ENCODE results near the gene TLX3.

DNA sequence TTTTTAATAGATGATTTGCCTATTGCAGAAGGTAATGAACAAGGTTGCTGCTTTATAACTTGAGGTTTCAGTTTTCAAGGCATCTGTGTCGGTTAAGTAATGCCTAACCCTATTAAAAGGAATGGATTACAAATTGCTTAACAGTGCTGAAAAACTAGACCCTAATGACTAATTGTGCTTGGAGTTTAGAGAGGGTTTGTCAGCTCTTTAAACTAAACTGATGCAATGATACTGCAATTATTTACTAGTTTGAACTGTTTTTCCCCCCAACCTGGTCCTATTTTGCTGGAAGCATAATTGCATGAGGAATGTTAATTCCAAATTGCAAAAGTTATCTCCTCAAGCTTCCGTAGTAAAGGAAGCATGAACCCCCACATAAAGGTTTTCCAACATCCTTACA, 39.3 kb upstream of the TLX3 start:
- TF ChIP-seq POLR2A (IDR thresholded peaks at IDR 0.05; ENCODE audit: extremely low read depth, insufficient read length) (no peak), MYC (IDR thresholded peaks at IDR 0.05; ENCODE audit: low read depth, low read length) (no peak)
- TF ChIP-seq, protein P1, sequence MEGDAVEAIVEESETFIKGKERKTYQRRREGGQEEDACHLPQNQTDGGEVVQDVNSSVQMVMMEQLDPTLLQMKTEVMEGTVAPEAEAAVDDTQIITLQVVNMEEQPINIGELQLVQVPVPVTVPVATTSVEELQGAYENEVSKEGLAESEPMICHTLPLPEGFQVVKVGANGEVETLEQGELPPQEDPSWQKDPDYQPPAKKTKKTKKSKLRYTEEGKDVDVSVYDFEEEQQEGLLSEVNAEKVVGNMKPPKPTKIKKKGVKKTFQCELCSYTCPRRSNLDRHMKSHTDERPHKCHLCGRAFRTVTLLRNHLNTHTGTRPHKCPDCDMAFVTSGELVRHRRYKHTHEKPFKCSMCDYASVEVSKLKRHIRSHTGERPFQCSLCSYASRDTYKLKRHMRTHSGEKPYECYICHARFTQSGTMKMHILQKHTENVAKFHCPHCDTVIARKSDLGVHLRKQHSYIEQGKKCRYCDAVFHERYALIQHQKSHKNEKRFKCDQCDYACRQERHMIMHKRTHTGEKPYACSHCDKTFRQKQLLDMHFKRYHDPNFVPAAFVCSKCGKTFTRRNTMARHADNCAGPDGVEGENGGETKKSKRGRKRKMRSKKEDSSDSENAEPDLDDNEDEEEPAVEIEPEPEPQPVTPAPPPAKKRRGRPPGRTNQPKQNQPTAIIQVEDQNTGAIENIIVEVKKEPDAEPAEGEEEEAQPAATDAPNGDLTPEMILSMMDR (IDR thresholded peaks at IDR 0.05; ENCODE audit: low read depth, low read length), result no peak
- TF ChIP-seq, protein P2, sequence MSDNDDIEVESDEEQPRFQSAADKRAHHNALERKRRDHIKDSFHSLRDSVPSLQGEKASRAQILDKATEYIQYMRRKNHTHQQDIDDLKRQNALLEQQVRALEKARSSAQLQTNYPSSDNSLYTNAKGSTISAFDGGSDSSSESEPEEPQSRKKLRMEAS (IDR thresholded peaks at IDR 0.05; ENCODE audit: low read depth, low read length), result no peak
